Lung (tissue), 12 donors: ENCODE data around the gene STK33. TPM values are rescaled to one million over a fixed set of nuclear protein-coding genes. Genes with fewer than 3 reads are reported as not detected.

Experiments
- ATAC-seq: fragments of 200-7000 bp; cut with Tn5 transposase; one replicate; pipeline ENCODE4 v1.9.1; 2020; ENCODE audit warnings: moderate number of reproducible peaks; ENCODE audit not compliant: insufficient read depth, low FRiP score
- DNase-seq, 3 donors: peaks; one replicate each; pipeline ENCODE4 v3.0.0-alpha.2; 2013 to 2017
- H3K27ac ChIP-seq, 2 donors: one replicate each; pipeline ENCODE4 v1.5.1; 2013; ENCODE audit warnings: mild to moderate bottlenecking in 2 of 2, moderate library complexity in 2 of 2, control low read depth in 1 of 2, inconsistent platforms in 1 of 2, low read depth in 1 of 2, low read length in 1 of 2
- H3K27me3 ChIP-seq, 3 donors: one replicate each; pipeline ENCODE4 v1.5.1; 2013; ENCODE audit warnings: low read length in 2 of 3; ENCODE audit not compliant: control insufficient read depth in 3 of 3, insufficient read depth in 3 of 3
- H3K36me3 ChIP-seq, 4 donors: one replicate each; pipeline ENCODE4 v1.5.1; 2013; ENCODE audit warnings: low read length in 4 of 4, mild to moderate bottlenecking in 1 of 4, moderate library complexity in 1 of 4; ENCODE audit not compliant: control insufficient read depth in 4 of 4, insufficient read depth in 4 of 4
- H3K4me1 ChIP-seq, 5 donors: one replicate each; pipeline ENCODE4 v1.5.1; 2013; ENCODE audit warnings: low read length in 5 of 5, mild to moderate bottlenecking in 2 of 5, moderate library complexity in 1 of 5; ENCODE audit not compliant: control insufficient read depth in 5 of 5, insufficient read depth in 5 of 5
- H3K4me3 ChIP-seq: one replicate; pipeline ENCODE4 v1.5.1; 2013; ENCODE audit warnings: mild to moderate bottlenecking, control low read depth, moderate library complexity
- H3K9ac ChIP-seq, 2 donors: one replicate each; pipeline ENCODE4 v1.5.1; 2013; ENCODE audit warnings: low read length in 2 of 2, control low read depth in 1 of 2; ENCODE audit not compliant: insufficient read depth in 1 of 2
- H3K9me3 ChIP-seq, 4 donors: one replicate each; pipeline ENCODE4 v1.5.1; 2013; ENCODE audit warnings: low read length in 3 of 4, mild to moderate bottlenecking in 1 of 4, moderate library complexity in 1 of 4; ENCODE audit not compliant: control insufficient read depth in 4 of 4, insufficient read depth in 3 of 4
- WGBS, 2 donors: extraction: QIAGEN DNeasy Blood & Tissue Kit; methylation state at CpG; one replicate each; pipeline ENCODE4 v1.1.7; 2013; 5-methylcytosine and 5-hydroxymethylcytosine counted together
- polyA plus RNA-seq, 2 donors: library from polyadenylated mRNA; stranded (reverse); fragments of 200-250 nt; gene quantifications; one replicate each; pipeline ENCODE4 v1.2.1, GENCODE V29; 2013
- total RNA-seq, 2 donors: library from RNA; depleted of rRNA in 1 of 2; stranded (reverse); fragments of >200 nt in 1 of 2; gene quantifications; one replicate each; pipeline ENCODE4 v1.2.1, GENCODE V29; 2014 to 2021
- TF ChIP-seq, protein P1 (sequence below): IDR thresholded peaks from 2 replicates; pipeline ENCODE4 v1.5.1; 2012; ENCODE audit warnings: mild to moderate bottlenecking; ENCODE audit errors: control extremely low read depth, extremely low read depth
- donor health status: control.
- donor health status: control.
- donor health status: Bipolar disorder and iron deficiency.
- donor health status: healthy.
- donor health status: DM: yes; HTN: yes; CAD: no.

Gene STK33
- total and polyA plus RNA-seq, 4 donors = 9.5 to 36.5 (median 20.4) TPM

DNA sequence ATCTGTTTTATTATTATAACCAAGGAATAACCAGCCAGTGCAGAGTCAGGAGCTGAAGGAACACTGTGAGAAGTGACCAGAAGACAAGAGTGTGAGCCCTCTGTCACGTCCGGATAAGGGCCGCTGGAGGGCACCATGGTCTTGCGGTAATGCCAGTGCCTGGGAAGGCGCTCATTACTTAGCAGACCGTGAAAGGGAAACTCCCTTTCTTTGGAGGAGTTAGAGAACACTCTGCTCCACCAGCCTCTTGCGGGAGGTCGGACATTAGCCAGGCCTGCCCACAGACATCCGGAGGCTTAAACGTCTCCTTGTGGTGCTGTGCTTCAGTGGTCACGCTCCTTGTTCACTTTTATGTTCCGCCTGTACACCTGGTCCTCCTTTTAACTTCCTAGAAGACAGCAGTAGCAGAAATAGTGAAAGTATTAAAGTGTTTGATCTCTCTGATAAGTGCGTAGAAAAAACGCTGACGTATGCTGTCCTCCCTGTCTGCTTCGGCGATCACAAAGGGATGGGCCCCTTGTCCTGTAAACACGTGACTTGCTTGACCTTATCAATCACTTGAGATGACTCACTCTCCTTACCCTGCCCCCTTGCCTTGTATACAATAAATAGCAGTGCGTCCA, 209.7 kb downstream of the STK33 start:
- ATAC-seq (peak; percentile 63), DNase-seq (peak in 1 of 3 donors; percentile 41)
- no peak overlapping the region for H3K9ac ChIP-seq
- no peaks in the 10 kb centered on the region for H3K36me3 ChIP-seq
- H3K27me3 ChIP-seq = no peaks in the 10 kb centered on the region
- TF ChIP-seq, protein P1, sequence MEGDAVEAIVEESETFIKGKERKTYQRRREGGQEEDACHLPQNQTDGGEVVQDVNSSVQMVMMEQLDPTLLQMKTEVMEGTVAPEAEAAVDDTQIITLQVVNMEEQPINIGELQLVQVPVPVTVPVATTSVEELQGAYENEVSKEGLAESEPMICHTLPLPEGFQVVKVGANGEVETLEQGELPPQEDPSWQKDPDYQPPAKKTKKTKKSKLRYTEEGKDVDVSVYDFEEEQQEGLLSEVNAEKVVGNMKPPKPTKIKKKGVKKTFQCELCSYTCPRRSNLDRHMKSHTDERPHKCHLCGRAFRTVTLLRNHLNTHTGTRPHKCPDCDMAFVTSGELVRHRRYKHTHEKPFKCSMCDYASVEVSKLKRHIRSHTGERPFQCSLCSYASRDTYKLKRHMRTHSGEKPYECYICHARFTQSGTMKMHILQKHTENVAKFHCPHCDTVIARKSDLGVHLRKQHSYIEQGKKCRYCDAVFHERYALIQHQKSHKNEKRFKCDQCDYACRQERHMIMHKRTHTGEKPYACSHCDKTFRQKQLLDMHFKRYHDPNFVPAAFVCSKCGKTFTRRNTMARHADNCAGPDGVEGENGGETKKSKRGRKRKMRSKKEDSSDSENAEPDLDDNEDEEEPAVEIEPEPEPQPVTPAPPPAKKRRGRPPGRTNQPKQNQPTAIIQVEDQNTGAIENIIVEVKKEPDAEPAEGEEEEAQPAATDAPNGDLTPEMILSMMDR = no peak
- no peaks in the 10 kb centered on the region for H3K9me3 ChIP-seq
- 50 to 70% methylated on average over 19 of the region's 19 CpGs for WGBS, 2 donors
- H3K27ac ChIP-seq = peak overlapping the region in 1 of 2 donors; percentile 16
- H3K4me1 ChIP-seq = peaks cover 0 to 24% (median 10%) of the 10 kb centered on the region in 5 donors
- H3K4me3 ChIP-seq = no peak overlapping the region

DNA sequence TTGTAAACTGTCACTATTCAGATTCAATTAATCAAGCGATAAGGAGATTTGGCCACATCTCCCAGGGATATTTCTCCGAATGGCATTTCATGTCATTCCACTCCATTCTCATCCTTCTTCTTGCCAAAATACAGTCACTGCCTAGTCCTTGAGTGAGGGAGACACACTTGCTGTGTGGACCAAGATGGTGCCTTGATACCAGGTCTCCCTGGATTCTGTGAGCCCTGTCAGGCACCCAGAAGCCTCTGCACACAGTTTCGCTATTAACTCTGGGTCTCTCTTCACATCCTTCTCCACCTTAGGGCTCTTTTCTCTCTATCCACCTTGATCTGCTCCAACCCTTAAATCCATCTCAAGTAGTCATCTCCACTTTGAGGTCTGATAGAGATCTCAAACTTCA, 210.4 kb downstream of the STK33 start:
- DNase-seq = no peak
- WGBS, 2 donors = 96 to 97% methylated on average over 3 of the region's 3 CpGs
- H3K4me1 ChIP-seq = peaks cover 0 to 17% (median 3%) of the 10 kb centered on the region in 5 donors
- H3K4me3 ChIP-seq = no peak overlapping the region
- no peaks in the 10 kb centered on the region for H3K27me3 ChIP-seq
- no peak overlapping the region for H3K27ac ChIP-seq
- no peak for ATAC-seq
- no peaks in the 10 kb centered on the region for H3K9me3 ChIP-seq
- no peak overlapping the region for H3K9ac ChIP-seq
- TF ChIP-seq, protein P1 = no peak
- H3K36me3 ChIP-seq = no peaks in the 10 kb centered on the region

DNA sequence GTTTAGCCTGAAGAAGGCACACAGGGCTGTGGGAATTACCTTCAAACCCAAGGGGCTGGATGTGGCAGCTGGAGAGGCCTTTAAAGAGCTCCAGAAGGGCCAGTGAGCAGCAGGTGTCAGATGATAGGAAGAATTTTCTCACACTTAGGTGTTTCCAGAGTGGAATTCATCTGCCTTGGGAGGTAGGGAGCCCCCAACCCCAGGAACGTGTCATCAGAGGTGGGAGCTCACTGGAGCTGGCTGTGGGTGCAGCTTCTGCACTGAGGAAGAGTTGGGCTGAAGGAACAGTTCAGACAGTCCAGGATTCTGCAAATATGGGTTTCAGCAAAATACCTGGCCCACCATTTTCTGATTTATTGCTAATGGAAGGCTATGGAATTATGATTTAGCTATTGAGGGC, 210.8 kb downstream of the STK33 start:
- Histone ChIP-seq H3K4me1 (peaks cover 0 to 13% (median 2%) of the 10 kb centered on the region in 5 donors), H3K4me3 (no peak overlapping the region), H3K27me3 (no peaks in the 10 kb centered on the region), H3K9ac (no peak overlapping the region), H3K36me3 (no peaks in the 10 kb centered on the region), H3K9me3 (no peaks in the 10 kb centered on the region), H3K27ac (no peak overlapping the region)
- no peak for DNase-seq
- 70 to 92% methylated on average over 1 of the region's 1 CpG for WGBS, 2 donors
- ATAC-seq = no peak
- TF ChIP-seq, protein P1 = no peak
